Subcutaneous abdominal adipose tissue (tissue), 5 donors: ENCODE data around the gene WNT3.

Experiments used
- H3K27ac ChIP-seq: one replicate; pipeline ENCODE4 v1.7.0; 2013; ENCODE audit warnings: low read depth, mild to moderate bottlenecking, inconsistent platforms, low read length, moderate library complexity
- H3K27me3 ChIP-seq, 5 donors: one replicate each; pipeline ENCODE4 v1.7.0; 2013; ENCODE audit warnings: low read length in 5 of 5, inconsistent platforms in 1 of 5; ENCODE audit not compliant: control insufficient read depth in 5 of 5, insufficient read depth in 4 of 5
- H3K36me3 ChIP-seq, 5 donors: one replicate each; pipeline ENCODE4 v1.7.0; 2013; ENCODE audit warnings: low read length in 5 of 5; ENCODE audit not compliant: control insufficient read depth in 5 of 5, insufficient read depth in 5 of 5
- H3K4me1 ChIP-seq, 5 donors: one replicate each; pipeline ENCODE4 v1.7.0; 2013; ENCODE audit warnings: low read length in 5 of 5, mild to moderate bottlenecking in 3 of 5, moderate library complexity in 1 of 5; ENCODE audit not compliant: control insufficient read depth in 5 of 5, insufficient read depth in 5 of 5
- H3K4me3 ChIP-seq, 5 donors: one replicate each; pipeline ENCODE4 v1.7.0; 2013; ENCODE audit warnings: low read length in 5 of 5, low read depth in 1 of 5
- H3K9ac ChIP-seq, 5 donors: one replicate each; pipeline ENCODE4 v1.7.0; 2013; ENCODE audit warnings: low read length in 5 of 5, mild to moderate bottlenecking in 4 of 5, moderate library complexity in 3 of 5
- H3K9me3 ChIP-seq, 5 donors: one replicate each; pipeline ENCODE4 v1.7.0; 2013; ENCODE audit warnings: low read length in 5 of 5; ENCODE audit not compliant: control insufficient read depth in 5 of 5
- donor health status: healthy.
- donor health status: healthy.
- donor health status: healthy.
- donor health status: healthy.
- donor health status: healthy.

WNT3 gene

DNA sequence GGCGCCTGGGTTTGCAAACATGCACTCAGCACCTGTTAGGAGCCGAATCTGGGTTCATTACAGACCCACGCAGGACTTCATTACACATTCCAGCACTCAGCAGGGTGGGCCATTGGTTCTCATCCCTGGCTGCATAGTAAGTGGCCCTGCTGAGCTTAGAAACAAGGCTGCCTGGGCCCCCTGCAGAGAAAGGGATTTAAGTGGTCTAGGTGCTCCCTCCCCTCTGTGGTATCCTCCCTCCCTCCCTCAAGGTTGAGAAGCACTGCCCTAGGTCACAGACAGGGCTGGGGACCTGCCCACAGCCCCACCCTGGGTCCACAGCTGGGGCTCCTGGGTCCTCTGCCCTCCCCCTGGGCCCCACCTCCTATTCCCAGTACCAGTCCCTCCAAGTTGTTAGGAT, 28.3 kb downstream of the WNT3 start:
- Histone ChIP-seq H3K4me3 (no peak overlapping the region), H3K9ac (no peak overlapping the region), H3K36me3 (no peaks in the 10 kb centered on the region), H3K27me3 (peaks cover 10 to 26% (median 14%) of the 10 kb centered on the region in 5 donors), H3K9me3 (peaks cover 0 to 10% (median 7%) of the 10 kb centered on the region in 5 donors), H3K4me1 (no peaks in the 10 kb centered on the region), H3K27ac (no peak overlapping the region)

DNA sequence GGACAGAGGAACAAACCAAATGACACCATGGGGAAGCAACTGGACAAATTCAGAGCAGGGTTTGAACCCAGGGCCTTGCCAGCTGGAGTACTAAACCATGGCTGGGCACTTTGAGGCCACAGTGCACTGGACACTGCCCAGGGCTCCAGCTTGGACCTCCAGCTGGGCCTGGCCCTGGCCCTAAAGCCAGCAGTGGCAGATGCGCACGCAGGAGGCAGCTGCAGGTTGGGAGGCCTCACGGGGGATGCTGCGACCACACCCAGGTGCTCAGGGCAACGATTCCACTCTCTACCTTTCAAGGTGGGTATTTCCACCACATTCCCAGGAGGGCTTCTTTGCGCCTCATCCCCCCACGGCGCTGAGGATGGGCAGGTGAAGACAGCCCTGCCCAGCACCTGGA, 28.9 kb downstream of the WNT3 start:
- Histone ChIP-seq H3K27ac (no peak overlapping the region), H3K4me3 (no peak overlapping the region), H3K9me3 (peaks cover 0 to 10% (median 7%) of the 10 kb centered on the region in 5 donors), H3K27me3 (peaks cover 6 to 26% (median 14%) of the 10 kb centered on the region in 5 donors), H3K4me1 (no peaks in the 10 kb centered on the region), H3K9ac (no peak overlapping the region), H3K36me3 (no peaks in the 10 kb centered on the region)

DNA sequence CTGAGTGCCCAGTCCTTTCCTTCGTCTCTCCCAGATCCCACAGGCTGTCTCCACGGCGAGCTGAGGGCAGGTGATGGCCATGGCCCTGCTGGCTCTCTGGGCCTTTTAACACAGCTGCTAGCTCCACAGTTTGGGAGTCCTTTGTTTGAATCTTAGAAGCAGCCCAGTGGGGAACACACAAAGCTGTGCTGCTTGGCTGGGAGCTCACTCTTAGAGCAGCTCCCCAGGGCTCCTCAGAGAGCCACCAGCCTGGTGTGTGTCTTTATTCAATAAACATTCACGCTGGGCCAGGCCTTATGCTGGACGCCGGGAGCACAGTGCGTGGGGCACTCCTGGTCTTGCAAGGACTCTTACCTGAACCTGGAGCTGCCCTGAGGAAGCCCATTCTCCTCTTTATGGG, 29.7 kb downstream of the WNT3 start:
- Histone ChIP-seq H3K27ac (no peak overlapping the region), H3K4me1 (no peaks in the 10 kb centered on the region), H3K27me3 (peaks cover 6 to 22% (median 12%) of the 10 kb centered on the region in 5 donors), H3K9me3 (peaks cover 0 to 10% (median 7%) of the 10 kb centered on the region in 5 donors), H3K4me3 (no peak overlapping the region), H3K9ac (no peak overlapping the region), H3K36me3 (no peaks in the 10 kb centered on the region)

DNA sequence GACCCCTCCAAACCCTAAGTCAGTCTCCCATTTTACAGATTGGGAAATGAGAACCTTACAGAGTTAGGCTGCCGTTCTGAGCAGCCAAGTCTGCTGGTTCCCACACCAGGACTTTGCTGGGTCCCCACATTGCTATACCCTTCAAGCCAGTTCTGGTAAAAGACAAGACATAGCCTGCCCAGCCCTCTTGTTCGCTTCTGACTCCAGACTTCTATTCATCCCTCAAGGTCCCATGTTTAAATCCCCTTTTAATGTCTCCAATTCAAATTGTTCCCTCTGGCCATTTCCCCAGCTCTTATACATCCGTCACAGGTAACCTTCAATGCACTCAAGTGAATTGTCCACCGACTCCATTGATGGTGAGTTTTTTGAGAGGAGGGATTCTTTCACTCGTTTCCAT, 30.2 kb downstream of the WNT3 start:
- no peak overlapping the region for H3K27ac ChIP-seq
- peaks cover 0 to 10% (median 7%) of the 10 kb centered on the region in 5 donors for H3K9me3 ChIP-seq
- H3K36me3 ChIP-seq: no peaks in the 10 kb centered on the region
- H3K4me1 ChIP-seq: no peaks in the 10 kb centered on the region
- H3K9ac ChIP-seq: no peak overlapping the region
- H3K27me3 ChIP-seq: peaks cover 5 to 18% (median 10%) of the 10 kb centered on the region in 5 donors
- no peak overlapping the region for H3K4me3 ChIP-seq

DNA sequence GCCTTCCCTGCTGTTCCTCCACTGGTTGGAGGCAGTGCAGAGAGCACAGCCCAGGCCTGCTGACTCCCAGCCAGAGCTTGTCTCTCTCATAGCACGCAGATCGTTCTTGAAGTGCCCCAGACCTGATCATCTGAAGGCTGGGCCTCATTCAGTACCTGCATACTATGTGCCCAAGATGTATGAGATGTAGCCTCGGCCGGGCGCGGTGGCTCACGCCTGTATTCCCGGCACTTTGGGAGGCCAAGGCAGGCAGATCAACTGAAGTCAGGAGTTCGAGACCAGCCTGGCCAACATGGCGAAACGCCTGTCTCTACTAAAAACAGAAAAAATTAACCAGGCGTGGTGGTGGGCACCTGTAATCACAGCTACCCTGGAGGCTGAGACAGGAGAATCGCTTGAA, 31.0 kb downstream of the WNT3 start:
- Histone ChIP-seq H3K27me3 (peaks cover 3 to 13% (median 12%) of the 10 kb centered on the region in 5 donors), H3K4me1 (no peaks in the 10 kb centered on the region), H3K27ac (no peak overlapping the region), H3K36me3 (no peaks in the 10 kb centered on the region), H3K9ac (no peak overlapping the region), H3K4me3 (no peak overlapping the region), H3K9me3 (peaks cover 0 to 10% (median 7%) of the 10 kb centered on the region in 5 donors)

DNA sequence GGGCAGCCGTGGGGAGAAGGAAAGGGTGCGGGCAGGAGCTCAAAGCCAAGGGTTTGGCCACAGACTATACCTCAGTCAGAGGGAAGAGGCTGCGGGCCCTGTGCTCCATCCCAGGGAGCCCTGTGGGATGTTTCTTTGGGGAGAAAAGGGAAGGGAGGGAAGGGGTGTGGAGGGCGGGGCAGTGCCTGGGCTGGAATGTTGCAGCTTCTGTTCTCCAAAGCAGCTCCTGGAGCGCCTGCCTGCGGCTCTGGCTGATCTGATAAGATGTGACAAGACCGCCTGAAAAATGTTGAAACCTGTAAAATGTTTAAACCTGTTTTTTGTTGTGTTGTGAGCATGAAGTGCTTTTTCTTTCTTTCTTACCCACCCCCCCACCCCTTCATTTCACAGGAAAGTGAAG, 32.8 kb downstream of the WNT3 start:
- Histone ChIP-seq H3K27ac (no peak overlapping the region), H3K9ac (no peak overlapping the region), H3K9me3 (peaks cover 0 to 10% (median 7%) of the 10 kb centered on the region in 5 donors), H3K36me3 (no peaks in the 10 kb centered on the region), H3K4me1 (no peaks in the 10 kb centered on the region), H3K27me3 (peaks cover 3 to 11% (median 10%) of the 10 kb centered on the region in 5 donors), H3K4me3 (no peak overlapping the region)

DNA sequence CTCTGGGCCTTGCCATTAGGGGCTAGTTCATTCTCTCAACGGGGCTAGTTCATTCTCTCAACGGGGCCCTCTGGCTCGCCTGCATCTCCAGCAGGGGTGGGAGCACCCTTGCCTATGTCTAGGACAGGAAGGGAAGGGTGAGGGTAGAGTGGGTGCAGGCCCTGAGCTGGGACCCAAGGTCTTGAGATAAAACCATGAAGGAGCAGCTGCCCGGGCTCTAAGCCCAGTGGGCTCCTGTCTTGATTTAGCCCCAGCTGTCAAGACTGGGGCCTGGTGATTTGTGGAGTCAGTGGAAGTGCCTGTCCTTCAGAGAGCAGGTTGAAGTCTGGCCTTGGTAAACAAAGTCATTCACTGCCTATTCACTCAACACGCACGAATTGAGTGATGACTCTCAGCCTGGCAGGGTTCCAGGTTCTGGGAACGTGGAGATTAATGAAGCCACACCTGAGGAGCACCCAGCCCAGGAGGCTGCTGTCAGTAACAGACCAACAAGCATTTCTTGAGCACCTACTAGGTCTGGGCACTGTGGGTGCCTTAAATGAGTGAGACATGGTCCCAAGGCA, 35.4 kb downstream of the WNT3 start:
- no peaks in the 10 kb centered on the region for H3K9me3 ChIP-seq
- H3K4me3 ChIP-seq: no peak overlapping the region
- H3K4me1 ChIP-seq: no peaks in the 10 kb centered on the region
- no peaks in the 10 kb centered on the region for H3K36me3 ChIP-seq
- no peak overlapping the region for H3K27ac ChIP-seq
- H3K9ac ChIP-seq: no peak overlapping the region
- H3K27me3 ChIP-seq: peaks cover 0 to 11% (median 4%) of the 10 kb centered on the region in 5 donors

DNA sequence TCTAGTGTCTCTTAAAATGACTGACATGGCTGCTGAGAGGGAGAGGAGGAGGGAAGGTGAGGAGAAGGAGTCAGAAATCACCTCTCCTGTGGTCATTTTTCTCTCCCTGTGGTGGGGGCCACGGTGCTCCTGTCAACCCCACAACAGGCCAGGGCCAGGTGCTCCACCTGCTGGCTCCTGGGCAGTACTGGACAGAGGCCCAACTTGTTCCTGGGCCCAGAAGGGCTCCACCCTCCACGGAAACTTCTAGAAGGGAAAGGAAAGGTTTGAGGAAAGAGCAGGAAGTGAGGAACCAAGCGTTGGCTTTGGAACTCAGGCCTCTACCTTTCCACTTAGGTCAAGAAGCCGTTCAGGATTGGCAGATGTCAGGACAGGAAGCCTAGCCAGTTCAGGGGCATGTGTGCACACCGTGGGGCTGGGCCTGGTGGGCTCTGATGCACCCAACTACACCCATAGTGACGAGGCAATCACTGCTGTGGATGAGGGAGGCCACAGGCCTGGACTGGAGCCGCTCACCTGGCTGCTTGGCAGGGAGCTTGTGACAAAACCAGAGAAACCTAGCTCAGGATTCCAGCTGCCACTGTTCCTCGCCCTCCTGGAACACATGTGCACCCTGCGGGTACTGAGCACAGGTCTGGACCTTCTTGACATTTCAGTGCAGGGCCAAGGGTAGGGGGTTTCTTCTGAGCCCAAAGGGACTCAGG, 36.1 kb downstream of the WNT3 start:
- no peaks in the 10 kb centered on the region for H3K9me3 ChIP-seq
- H3K4me1 ChIP-seq: no peaks in the 10 kb centered on the region
- H3K27ac ChIP-seq: no peak overlapping the region
- peaks cover 0 to 18% (median 6%) of the 10 kb centered on the region in 5 donors for H3K27me3 ChIP-seq
- no peak overlapping the region for H3K9ac ChIP-seq
- H3K4me3 ChIP-seq: no peak overlapping the region
- no peaks in the 10 kb centered on the region for H3K36me3 ChIP-seq

DNA sequence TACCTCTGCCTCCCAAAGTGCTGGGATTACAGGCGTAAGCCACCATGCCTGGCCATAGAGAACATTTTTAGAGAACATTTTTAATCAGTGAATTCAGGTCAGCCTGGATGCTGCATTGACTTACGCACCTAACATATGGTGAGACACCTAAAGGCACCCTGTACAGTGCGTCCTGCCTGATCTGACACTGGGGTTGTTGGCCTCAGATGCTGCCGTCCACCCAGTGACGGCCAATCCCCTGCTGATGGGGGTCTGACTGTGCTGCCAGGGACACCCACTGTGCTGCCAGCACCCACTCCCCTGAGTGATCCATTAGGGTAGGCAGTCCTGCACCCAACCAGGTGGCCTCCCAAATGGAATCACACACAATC, 38.5 kb downstream of the WNT3 start:
- Histone ChIP-seq H3K9ac (no peak overlapping the region), H3K4me3 (no peak overlapping the region), H3K27me3 (peaks cover 2 to 23% (median 16%) of the 10 kb centered on the region in 5 donors), H3K36me3 (no peaks in the 10 kb centered on the region), H3K27ac (no peak overlapping the region), H3K4me1 (no peaks in the 10 kb centered on the region), H3K9me3 (no peaks in the 10 kb centered on the region)

DNA sequence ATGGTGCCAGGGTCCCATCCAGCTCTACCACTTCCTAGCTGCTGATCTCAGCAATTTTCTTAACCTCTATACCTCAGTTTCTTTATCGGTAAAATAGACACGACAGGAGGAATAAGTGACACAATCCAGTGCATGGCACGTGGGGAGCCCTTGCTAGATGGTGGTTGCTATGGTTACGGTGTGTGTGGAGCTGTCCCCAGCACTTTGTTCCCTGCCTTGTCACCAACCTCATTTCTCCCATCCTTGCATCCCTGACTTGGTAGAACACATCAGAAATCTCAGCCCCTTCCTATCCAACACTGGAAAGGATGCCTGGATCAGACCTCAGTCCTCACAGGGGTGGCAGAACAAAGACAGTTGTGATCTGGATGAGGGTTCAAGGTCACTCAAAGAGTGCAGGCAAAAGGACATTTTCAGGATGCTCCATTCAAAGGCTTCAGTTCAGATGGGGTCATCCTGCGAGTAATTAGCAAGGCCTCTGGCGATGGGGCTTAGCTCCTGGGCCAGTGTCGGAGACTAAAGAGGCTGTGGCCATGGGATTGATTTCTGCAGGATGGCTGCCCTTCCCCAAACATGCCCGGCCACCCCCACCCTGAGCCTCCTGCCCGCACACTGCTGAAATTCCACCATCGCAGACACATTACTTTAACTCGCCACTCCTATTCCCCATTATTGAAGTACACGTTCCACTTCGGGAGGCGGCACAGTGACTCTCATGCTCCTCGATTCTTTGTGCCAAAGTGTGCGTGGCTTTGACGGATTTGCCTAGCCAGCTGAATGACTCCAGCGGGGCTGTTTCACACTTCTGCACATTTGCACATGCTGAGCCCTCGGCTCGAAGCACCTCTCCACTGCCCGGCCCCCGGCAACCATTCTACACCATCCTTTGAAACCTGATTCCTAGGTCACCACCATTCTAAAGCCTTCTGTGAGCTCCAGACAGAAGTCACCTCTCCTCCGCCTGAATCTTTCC, 40.3 kb downstream of the WNT3 start:
- Histone ChIP-seq H3K4me1 (no peaks in the 10 kb centered on the region), H3K4me3 (no peak overlapping the region), H3K9me3 (no peaks in the 10 kb centered on the region), H3K27me3 (peaks cover 2 to 23% (median 16%) of the 10 kb centered on the region in 5 donors), H3K9ac (no peak overlapping the region), H3K36me3 (no peaks in the 10 kb centered on the region), H3K27ac (no peak overlapping the region)
